GM19463 (cell line): ENCODE measurements around the gene FAM174A.
"Not testable (repeated sequence)": the region's sequence is repeated elsewhere in the genome, so short reads cannot be mapped to it uniquely, and the experiment has no call there.

Experiments
- ATAC-seq: cut with Tn5 transposase; IDR thresholded peaks from one replicate; pipeline ENCODE4 v1.9.1; 2021; ENCODE audit warnings: mild to moderate bottlenecking, moderate library complexity; ENCODE audit not compliant: unreplicated experiment

FAM174A gene

DNA sequence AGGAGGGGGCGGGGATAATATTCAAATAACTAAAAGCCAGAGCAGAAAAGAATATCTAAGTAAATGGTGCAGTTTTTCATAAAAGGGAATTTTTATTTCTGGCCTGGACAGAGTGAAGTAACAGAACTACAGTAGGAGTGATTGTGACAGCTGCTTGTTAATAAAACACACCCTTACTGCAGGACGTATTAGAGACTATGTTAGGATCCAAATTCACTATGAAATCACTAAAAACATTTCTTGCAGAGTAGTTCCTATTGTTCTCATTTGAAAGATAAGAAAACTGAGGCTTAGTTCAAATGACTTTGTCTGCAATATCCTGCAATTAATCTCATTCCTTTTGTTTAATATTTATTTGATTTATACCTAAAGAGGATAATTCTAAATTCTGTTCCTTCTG, 39.5 kb downstream of the FAM174A start:
- ATAC-seq, result no peak

GRCh38 chr5:100575815-100576214, 40.6 kb downstream of the FAM174A start:
- no peak for ATAC-seq

- no peak for ATAC-seq
Measured at GRCh38 chr5:100576217-100576751, 41.1 kb downstream of the FAM174A start.

- no peak for ATAC-seq
Measured at GRCh38 chr5:100577506-100577905, 42.3 kb downstream of the FAM174A start.

DNA sequence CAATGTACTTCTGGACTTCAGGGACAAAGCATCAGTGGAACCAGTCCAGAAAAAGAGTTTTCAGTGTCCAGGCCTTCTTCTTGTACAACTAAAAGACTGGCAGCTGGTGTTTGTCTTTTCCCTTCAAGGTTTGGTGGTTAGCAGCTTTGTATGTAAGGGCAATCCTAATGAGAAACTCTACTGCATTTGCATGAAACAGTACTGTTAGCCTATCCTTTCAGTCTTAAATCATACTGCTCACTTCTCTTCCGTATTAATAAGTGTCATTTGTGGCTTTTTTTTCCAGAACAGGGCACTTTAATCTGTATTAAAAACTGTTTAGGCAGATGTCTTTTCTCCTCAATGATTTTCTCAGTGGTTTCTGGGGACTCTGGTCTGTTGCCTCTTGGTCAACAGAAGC, 48.9 kb downstream of the FAM174A start:
- peak; percentile 97 for ATAC-seq

- no peak for ATAC-seq
Measured at GRCh38 chr5:100584889-100585288, 49.7 kb downstream of the FAM174A start.

- ATAC-seq, result no peak
Measured at GRCh38 chr5:100590867-100591266, 55.7 kb downstream of the FAM174A start.

GRCh38 chr5:100595152-100595811, 60.1 kb downstream of the FAM174A start:
- no peak for ATAC-seq

- ATAC-seq, result no peak
Measured at GRCh38 chr5:100595812-100596173, 60.6 kb downstream of the FAM174A start.

DNA sequence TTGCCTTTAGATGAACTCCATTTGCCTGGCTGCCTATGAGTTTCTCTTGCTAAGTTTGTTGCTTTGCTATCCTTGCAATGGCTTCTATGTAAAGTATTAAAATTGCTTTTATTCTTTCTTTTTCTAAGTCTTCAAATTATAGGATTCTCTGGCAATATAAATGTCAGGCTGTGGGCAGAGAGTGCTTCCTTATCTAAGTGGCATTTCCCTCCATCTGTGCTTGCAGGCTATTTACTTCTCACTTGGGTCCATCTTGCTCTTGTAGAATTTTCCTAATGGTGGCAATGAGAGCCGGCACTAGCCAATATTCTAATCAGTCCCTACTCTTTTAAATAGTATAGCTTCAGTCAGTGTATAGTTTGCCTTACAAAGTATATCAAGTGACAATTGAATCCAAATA, 63.3 kb downstream of the FAM174A start:
- no peak for ATAC-seq

- no peak for ATAC-seq
Measured at GRCh38 chr5:100600298-100600994, 65.3 kb downstream of the FAM174A start.

DNA sequence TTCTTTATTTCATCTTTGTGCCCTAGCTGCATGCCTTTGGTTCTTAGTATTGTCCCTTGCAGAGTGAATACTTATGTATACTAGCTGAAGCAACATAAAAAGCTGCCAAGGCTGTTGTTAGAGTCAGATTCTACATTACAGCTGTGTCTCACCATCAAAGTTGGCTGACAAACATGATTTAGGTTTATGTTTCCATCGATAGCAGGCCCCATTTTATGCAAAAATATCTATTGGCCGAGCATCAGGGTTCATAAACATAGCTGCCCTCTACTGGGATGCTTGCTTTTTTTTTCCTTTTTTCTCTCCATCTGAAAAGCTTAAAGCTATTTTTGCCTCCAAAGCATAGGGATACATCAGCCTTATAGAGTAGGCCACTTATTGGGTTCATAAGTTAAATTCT, 68.0 kb downstream of the FAM174A start:
- ATAC-seq, result no peak

GRCh38 chr5:100604021-100604420, 68.8 kb downstream of the FAM174A start:
- not testable (repeated sequence) for ATAC-seq

- ATAC-seq, result no peak
Measured at GRCh38 chr5:100609594-100609993, 74.4 kb downstream of the FAM174A start.

GRCh38 chr5:100614308-100614707, 79.1 kb downstream of the FAM174A start:
- ATAC-seq, result no peak

- ATAC-seq, result no peak
Measured at GRCh38 chr5:100615362-100615761, 80.2 kb downstream of the FAM174A start.

DNA sequence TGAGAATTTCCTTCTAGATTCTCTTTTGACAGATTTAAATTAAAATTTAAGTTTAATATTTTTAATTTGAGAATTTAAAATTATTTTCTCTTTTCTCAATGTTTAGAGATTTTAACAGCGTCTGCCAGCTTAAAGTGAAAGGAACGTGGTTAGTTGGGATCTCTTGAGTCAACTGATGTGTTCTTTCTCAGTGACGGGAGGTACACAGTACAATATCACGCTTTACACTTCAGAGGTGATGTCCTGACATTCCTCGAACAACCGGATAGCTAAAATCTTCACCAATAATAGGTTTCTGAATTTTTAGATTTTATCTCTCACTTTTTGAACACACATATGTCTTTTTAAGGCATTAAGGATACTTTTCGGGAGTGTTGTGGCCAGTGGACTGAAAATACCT, 81.1 kb downstream of the FAM174A start:
- ATAC-seq, result no peak

DNA sequence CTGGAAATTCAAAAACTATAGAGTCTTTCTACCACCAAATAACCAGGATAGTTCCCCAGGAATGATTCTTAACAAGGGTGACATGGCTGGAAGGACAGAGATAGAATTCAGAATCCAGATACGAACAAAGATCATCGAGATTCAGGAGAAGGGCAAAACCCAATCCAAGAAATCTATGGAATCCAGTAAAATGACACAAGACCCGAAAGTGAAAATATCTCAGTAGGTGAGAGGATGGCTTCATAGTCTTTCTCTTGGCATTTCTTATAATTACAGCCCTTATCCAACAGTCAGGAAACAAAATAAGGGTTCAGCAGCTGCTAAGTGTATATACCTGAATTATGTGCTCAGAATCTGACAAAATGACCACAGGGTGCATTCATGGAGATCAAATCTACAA, 81.8 kb downstream of the FAM174A start:
- no peak for ATAC-seq

DNA sequence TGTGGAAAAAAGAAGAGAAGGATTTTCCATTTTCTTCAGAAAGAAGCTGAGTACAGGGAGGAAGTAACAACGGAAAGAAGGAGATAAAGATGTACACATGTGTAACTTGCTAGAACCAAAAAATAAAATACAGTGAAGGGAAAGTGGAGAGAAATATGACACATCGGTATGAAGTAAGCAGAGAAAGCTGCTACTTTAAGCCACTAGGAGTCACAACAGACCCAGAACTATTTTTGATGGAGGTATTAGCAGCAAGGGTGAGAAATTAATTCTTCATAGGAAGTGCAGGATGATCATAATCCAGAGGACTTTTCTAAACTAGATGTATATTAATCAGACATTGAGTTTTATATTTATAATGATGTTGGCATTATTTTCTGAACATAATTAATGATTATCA, 88.5 kb downstream of the FAM174A start:
- peak; percentile 89 for ATAC-seq

DNA sequence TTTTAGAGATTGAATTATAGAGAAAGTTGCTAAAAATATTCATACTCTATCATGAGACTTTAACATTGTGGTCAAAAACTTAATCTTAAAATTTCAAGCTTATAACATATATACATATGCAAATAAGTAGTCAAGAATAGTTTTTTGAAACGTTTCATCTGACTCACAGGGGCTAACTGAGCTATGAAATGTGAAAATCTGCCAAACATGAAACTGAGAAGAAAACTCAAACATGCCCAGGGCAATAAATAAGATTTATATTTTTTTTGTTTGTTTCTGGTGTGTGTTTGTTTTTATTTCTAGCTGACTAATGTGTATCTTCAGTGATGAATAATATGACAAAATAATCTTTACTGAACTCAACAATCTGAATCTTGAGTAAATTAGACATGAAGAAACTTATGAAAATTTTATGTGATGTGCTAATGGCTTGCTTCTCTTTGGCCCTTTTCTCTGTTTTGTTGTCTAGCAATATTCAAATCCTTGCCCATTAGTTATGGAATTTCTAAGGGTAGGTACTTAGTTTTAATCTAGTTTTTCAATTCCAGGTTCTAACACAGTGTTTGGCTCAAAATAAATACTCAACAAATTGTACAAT, 99.9 kb downstream of the FAM174A start:
- ATAC-seq, result peak; percentile 61
